SK-N-MC (cell line): ENCODE results near the gene ALKAL2.

Source experiments
- EZH2 ChIP-seq: fragments of 200-600 bp; sonication (generic); IDR thresholded peaks from one replicate; pipeline ENCODE4 v1.6.1; 2017; ENCODE audit warnings: antibody characterized with exemption
- POLR2AphosphoS5 ChIP-seq: IDR thresholded peaks from 2 replicates; pipeline ENCODE4 v1.6.1; 2012; ENCODE audit warnings: mild to moderate bottlenecking, low read depth, low read length, borderline replicate concordance

GRCh38 chr2:313991-314390 lies 26.1 kb upstream of the ALKAL2 start:
- TF ChIP-seq POLR2AphosphoS5 (no peak), EZH2 (no peak)
